K562 (cell line): ENCODE data around the gene HAUS3. TPM values are rescaled to one million over a fixed set of nuclear protein-coding genes. Genes with fewer than 3 reads are reported as not detected.

Experiments used
- ATAC-seq: fragments of 200-7000 bp; cut with Tn5 transposase; 3 replicates; pipeline ENCODE4 v1.9.1; 2020; ENCODE audit warnings: moderate library complexity
- BruUV-seq: library from RNA; stranded (reverse); fragments of 400-500 nt; replicated peaks from 2 replicates; lab custom pipeline; 2021; lab: Mats Ljungman, UMichigan
- CTCF ChIA-PET: fragments of 300-600 bp; formaldehyde crosslinking; extraction: SDS; loops from one replicate; lab custom pipeline; 2021; ENCODE audit warnings: low intra/inter-chr PET ratio; lab: Yijun Ruan, JAX
- POLR2A ChIA-PET: fragments of 300-600, 350-650 bp; sonication (Branson Sonifier 250); formaldehyde crosslinking; extraction: SDS; loops from one replicate; lab custom pipeline; 2021; ENCODE audit warnings: antibody characterized with exemption, inconsistent platforms; lab: Yijun Ruan, JAX
- DNase-seq, 4 experiments: peaks; one replicate each; pipeline versions ENCODE4 v3.0.0 to v3.0.0-alpha.2; 2011 to 2018; ENCODE audit warnings: low spot score in 3 of 4, mixed read lengths in 3 of 4; ENCODE audit errors: extremely low read depth in 1 of 4
- FAIRE-seq: peaks from 2 replicates; lab custom pipeline; 2011; peaks lifted over from hg19 to GRCh38; lab: Jason Lieb, UNC
- H2AFZ ChIP-seq: 2 replicates; pipeline ENCODE4 v1.6.0; 2011; ENCODE audit warnings: low read depth, low read length, control low read depth, inconsistent platforms
- H3K27ac ChIP-seq: fragments of 200-600 bp; 3 replicates; pipeline ENCODE4 v1.8.0; 2011; ENCODE audit warnings: low read depth, mild to moderate bottlenecking, control low read depth, inconsistent platforms, low read length, moderate library complexity, mixed read lengths; ENCODE audit errors: extremely low read depth
- H3K27me3 ChIP-seq, 2 experiments: fragments of 300-600 bp in 1 of 2; 2 replicates in 1 of 2; 3 replicates in 1 of 2; pipeline versions ENCODE4 v1.6.0 to v1.8.0; 2011; ENCODE audit warnings: inconsistent platforms in 2 of 2, low read length in 2 of 2, mild to moderate bottlenecking in 1 of 2, mixed read lengths in 1 of 2, moderate library complexity in 1 of 2; ENCODE audit not compliant: control insufficient read depth in 2 of 2, insufficient read depth in 2 of 2
- H3K36me3 ChIP-seq: fragments of 300-600 bp; 3 replicates; pipeline ENCODE4 v1.8.0; 2011; ENCODE audit warnings: mild to moderate bottlenecking, low read length, inconsistent platforms; ENCODE audit not compliant: control insufficient read depth, insufficient read depth
- H3K4me1 ChIP-seq, 2 experiments: fragments of 200-600 bp in 1 of 2; replicated peaks in 1 of 2; 2 replicates in 1 of 2; 3 replicates in 1 of 2; pipeline versions ENCODE4 v1.5.1 to v1.8.0; 2011; ENCODE audit warnings: inconsistent platforms in 2 of 2, low read length in 2 of 2, mild to moderate bottlenecking in 1 of 2, mixed read lengths in 1 of 2, moderate library complexity in 1 of 2; ENCODE audit not compliant: control insufficient read depth in 2 of 2, insufficient read depth in 2 of 2
- H3K4me2 ChIP-seq: 2 replicates; pipeline ENCODE4 v1.6.1; 2011; ENCODE audit warnings: low read length, control low read depth, inconsistent platforms, mixed read lengths; ENCODE audit not compliant: insufficient read depth
- H3K4me3 ChIP-seq: fragments of 200-600 bp; sonication (generic), shearing (Covaris generic); 2 replicates; pipeline ENCODE4 v1.5.1; 2016; ENCODE audit warnings: control low read depth, inconsistent platforms
- H3K79me2 ChIP-seq: fragments of 200-600 bp; 3 replicates; pipeline ENCODE4 v1.8.0; 2011; ENCODE audit warnings: low read length, inconsistent platforms; ENCODE audit not compliant: control insufficient read depth, insufficient read depth
- H3K9ac ChIP-seq, 2 experiments: 2 replicates each; pipeline versions ENCODE4 v1.6.0 to v1.6.1; 2011; ENCODE audit warnings: low read depth in 2 of 2, low read length in 2 of 2, control low read depth in 1 of 2, inconsistent platforms in 1 of 2, mild to moderate bottlenecking in 1 of 2, mixed read lengths in 1 of 2; ENCODE audit not compliant: insufficient read depth in 1 of 2
- H3K9me1 ChIP-seq: one replicate; pipeline ENCODE4 v1.6.0; 2011; ENCODE audit warnings: inconsistent platforms, mild to moderate bottlenecking, low read length, moderate library complexity; ENCODE audit not compliant: control insufficient read depth, insufficient read depth
- H3K9me3 ChIP-seq: replicated peaks from 2 replicates; pipeline ENCODE4 v1.5.1; 2011; ENCODE audit warnings: low read depth, low read length, inconsistent platforms; ENCODE audit not compliant: control insufficient read depth, insufficient read depth
- H4K20me1 ChIP-seq: replicated peaks from 2 replicates; pipeline ENCODE4 v1.6.1; 2011; ENCODE audit warnings: low read length, inconsistent platforms, mixed read lengths; ENCODE audit not compliant: control insufficient read depth, insufficient read depth
- JUNB ChIP-seq: fragments of 450-650 bp; formaldehyde crosslinking; conservative IDR thresholded peaks from 2 replicates; pipeline ENCODE4 v1.4.0; 2020; ENCODE audit warnings: mild to moderate bottlenecking
- WGBS: fragments of 100-300 bp; shearing (Covaris generic); methylation state at CpG from one replicate; pipeline ENCODE4 v1.1.6; 2016; ENCODE audit warnings: low coverage, mixed read lengths; ENCODE audit not compliant: insufficient coverage; ENCODE audit errors: missing lambda C conversion rate; 5-methylcytosine and 5-hydroxymethylcytosine counted together
- in situ Hi-C: fragments of 300-500 bp; cut with MboI; formaldehyde crosslinking; loops from 4 replicates; pipeline ENCODE4 v1.15.0; 2018; ENCODE audit warnings: inconsistent platforms, mixed read lengths
- intact Hi-C: fragments of 100-400 bp; cut with micrococcal nuclease; formaldehyde crosslinking; loops from 2 replicates; pipeline ENCODE4 v1.14.2; 2022
- polyA plus RNA-seq, 8 experiments: library from polyadenylated mRNA; depleted of rRNA in 4 of 8; stranded (reverse) in 5 of 8; unstranded in 3 of 8; fragments of >200 nt; fragmentation: Nextera tagmentation in 2 of 8; fragmentation: Illumina TruSeq in 1 of 8; extraction: Ambion mirVana in 2 of 8; extraction: Trizol in 1 of 8; gene quantifications; 2 replicates each; pipeline versions ENCODE4 v1.2.1 to v1.2.3, GENCODE V29; 2011 to 2014; ENCODE audit warnings: inconsistent platforms in 1 of 8, missing spikeins in 1 of 8
- total RNA-seq, 7 experiments: library from RNA; depleted of rRNA in 6 of 7; stranded (reverse); fragments of >200 nt in 6 of 7; fragmentation: Illumina TruSeq in 2 of 7; extraction: Trizol in 2 of 7; gene quantifications; 2 replicates each; pipeline versions ENCODE4 v1.2.1 to v1.2.3, GENCODE V29; 2011 to 2021; ENCODE audit warnings: low replicate concordance in 1 of 7
- TF ChIP-seq, protein P1 (sequence below): sonication (generic); formaldehyde crosslinking; IDR thresholded peaks from 2 replicates; pipeline ENCODE4 v1.8.0; 2022; ENCODE audit warnings: mild to moderate bottlenecking, missing genetic modification reagents, borderline replicate concordance

HAUS3 gene
- total and polyA plus RNA-seq, 9 of the 15 experiments (the other 6 are each of a cell fraction or from before 2014, with no cell fraction given), result 8.9 to 25.7 (median 21.5) TPM

DNA sequence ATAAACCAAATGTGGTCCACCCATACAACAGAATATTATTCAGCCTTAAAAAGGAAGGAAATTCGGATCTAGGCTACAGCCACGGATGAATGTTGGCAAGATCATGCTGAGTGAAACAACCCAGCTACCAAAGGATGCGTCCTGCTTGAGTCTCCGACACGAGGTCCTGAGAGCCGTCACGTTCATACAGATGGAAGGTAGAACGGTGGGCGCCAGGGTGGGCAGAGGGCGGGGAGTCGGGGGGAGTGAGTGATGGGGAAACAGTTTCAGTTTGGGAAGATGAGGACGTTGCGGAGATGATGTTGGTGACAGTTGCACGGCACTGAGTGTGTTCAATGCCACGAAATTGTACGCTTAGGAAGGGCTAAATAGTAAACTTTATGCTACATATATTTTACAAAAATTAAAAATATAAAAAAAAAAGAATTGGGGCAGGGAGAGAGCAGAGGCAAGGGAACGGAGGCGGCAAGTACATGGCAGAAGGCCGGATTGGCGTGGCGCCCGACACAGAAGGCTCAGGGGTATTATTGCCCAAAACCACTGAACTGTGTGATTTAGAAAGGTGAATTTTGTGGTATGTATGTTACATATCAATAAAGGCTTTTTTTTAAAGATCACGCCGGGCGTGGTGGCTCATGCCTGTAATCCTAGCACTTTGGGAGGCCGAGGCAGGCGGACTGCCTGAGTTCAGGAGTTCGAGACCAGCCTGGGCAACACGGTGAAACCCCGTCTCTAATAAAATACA, 34.8 kb upstream of the HAUS3 start:
- in situ Hi-C loops, result no loop called here
- FAIRE-seq, result no peak

More for the DNA sequence above, 34.8 kb upstream of the HAUS3 start:
- Histone ChIP-seq H3K27ac (no peak overlapping the region), H3K9me3 (no peaks in the 10 kb centered on the region), H3K4me1 (peaks cover 5 to 40% of the 10 kb centered on the region in 2 experiments; a peak in 4 of 5 replicates), H3K4me2 (no peak overlapping the region), H3K36me3 (peaks cover 10% of the 10 kb centered on the region; the same call in 1 of the 3 replicates), H3K9ac (no peak overlapping the region), H4K20me1 (no peaks in the 10 kb centered on the region), H3K27me3 (no peaks in the 10 kb centered on the region), H3K79me2 (no peaks in the 10 kb centered on the region), H3K4me3 (no peak overlapping the region), H2AFZ (no peak overlapping the region), H3K9me1 (no peaks in the 10 kb centered on the region)
- ATAC-seq (no peak), DNase-seq (no peak)
- 83% methylated on average over 25 of the region's 30 CpGs for WGBS
- CTCF ChIA-PET, result no interaction called here
- no TSS peak for BruUV-seq
- POLR2A ChIA-PET, result no interaction called here
- intact Hi-C loops, result no loop called here
- TF ChIP-seq, protein P1, sequence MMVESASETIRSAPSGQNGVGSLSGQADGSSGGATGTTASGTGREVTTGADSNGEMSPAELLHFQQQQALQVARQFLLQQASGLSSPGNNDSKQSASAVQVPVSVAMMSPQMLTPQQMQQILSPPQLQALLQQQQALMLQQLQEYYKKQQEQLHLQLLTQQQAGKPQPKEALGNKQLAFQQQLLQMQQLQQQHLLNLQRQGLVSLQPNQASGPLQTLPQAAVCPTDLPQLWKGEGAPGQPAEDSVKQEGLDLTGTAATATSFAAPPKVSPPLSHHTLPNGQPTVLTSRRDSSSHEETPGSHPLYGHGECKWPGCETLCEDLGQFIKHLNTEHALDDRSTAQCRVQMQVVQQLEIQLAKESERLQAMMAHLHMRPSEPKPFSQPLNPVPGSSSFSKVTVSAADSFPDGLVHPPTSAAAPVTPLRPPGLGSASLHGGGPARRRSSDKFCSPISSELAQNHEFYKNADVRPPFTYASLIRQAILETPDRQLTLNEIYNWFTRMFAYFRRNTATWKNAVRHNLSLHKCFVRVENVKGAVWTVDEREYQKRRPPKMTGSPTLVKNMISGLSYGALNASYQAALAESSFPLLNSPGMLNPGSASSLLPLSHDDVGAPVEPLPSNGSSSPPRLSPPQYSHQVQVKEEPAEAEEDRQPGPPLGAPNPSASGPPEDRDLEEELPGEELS, result no peak
- TF ChIP-seq JUNB (CRISPR knock-in tag), result no peak
